GM08714 (cell line): ENCODE data around the gene RGS10.
"Not testable (repeated sequence)": the region's sequence is repeated elsewhere in the genome, so short reads cannot be mapped to it uniquely, and the experiment has no call there.

Source experiments
- H3K4me3 ChIP-seq: fragments of 200-500 bp; sonication (Bioruptor generic); 2 replicates; pipeline ENCODE4 v1.5.1; 2014; ENCODE audit warnings: mild to moderate bottlenecking, low read length, inconsistent platforms
- ZNF274 ChIP-seq: IDR thresholded peaks from 2 replicates; pipeline ENCODE4 v1.6.1; 2012; ENCODE audit warnings: mild to moderate bottlenecking, low read depth, low read length

RGS10 gene

GRCh38 chr10:119531067-119531466 lies 11.5 kb downstream of the RGS10 start:
- H3K4me3 ChIP-seq: no peak overlapping the region
- no peak for TF ChIP-seq ZNF274

GRCh38 chr10:119528663-119529237 lies 13.8 kb downstream of the RGS10 start:
- not testable (repeated sequence) for H3K4me3 ChIP-seq

GRCh38 chr10:119526621-119527592 lies 15.6 kb downstream of the RGS10 start:
- TF ChIP-seq ZNF274: no peak
- H3K4me3 ChIP-seq: no peak overlapping the region

DNA sequence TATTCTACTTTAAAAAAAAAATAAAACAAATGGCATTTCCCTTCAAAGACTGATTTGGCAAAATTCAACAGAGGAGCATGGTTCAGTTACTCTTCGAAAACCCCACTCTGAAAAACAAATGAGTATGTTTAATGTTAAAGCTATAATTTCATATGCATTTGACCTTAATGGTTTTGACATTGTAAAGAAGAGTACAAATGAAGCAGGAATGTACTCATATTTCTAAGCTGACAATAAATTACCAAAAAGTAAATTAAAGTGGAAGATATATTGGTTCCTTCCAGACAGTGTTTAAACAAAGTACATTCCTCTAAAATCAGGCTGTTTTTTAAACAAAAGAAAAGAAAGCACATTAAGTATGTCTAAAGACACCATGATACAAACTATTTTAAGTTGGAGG lies 16.4 kb downstream of the RGS10 start:
- TF ChIP-seq ZNF274: no peak

GRCh38 chr10:119525116-119525515 lies 17.4 kb downstream of the RGS10 start:
- no peak for TF ChIP-seq ZNF274
- no peak overlapping the region for H3K4me3 ChIP-seq

More for the DNA sequence above, 16.4 kb downstream of the RGS10 start:
- H3K4me3 ChIP-seq: no peak overlapping the region

GRCh38 chr10:119524720-119525070 lies 17.8 kb downstream of the RGS10 start:
- no peak overlapping the region for H3K4me3 ChIP-seq
- no peak for TF ChIP-seq ZNF274

DNA sequence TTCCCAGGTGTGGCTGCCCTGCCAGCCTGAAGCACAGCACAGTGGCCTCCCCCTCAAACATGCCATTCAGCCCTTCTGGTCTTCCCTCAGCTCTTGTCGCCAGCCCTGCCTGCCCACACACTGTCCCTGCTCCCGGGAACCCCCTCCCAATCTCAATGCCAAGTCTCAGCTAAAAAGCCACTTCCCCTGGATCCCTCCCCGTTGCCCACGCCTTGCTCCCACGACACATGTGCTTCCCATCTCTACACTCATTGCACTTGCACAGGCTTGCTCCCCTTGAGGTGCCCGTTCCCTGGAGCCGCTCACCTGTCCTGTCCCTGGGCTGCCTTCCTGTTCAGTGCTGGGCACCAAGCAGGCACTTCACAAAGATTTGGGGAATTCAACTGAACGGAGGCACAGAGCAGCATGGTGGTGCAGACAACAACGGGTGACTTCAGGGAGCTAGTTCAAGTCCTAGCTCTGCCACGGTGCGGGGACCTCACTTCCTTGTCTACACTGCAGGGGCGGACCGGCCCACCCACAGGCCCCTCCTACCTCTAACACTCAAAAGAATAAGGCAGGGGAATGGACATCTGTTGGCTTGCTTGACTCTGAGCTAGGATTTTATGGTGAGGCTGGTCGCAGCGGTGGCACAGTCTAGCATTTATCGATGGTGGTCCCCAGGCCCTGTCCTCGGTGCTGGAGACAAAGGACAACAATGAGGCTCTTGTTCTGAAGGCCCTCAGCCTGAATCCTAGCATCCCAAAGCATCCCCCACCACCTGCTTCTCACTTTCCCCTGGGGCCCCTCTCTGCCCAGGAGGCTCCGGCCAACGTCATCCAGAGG lies 18.4 kb downstream of the RGS10 start:
- H3K4me3 ChIP-seq: no peak overlapping the region

GRCh38 chr10:119522747-119523426 lies 19.6 kb downstream of the RGS10 start:
- no peak overlapping the region for H3K4me3 ChIP-seq
- TF ChIP-seq ZNF274: no peak

More for the DNA sequence above, 18.4 kb downstream of the RGS10 start:
- no peak for TF ChIP-seq ZNF274

GRCh38 chr10:119521443-119522204 lies 20.9 kb downstream of the RGS10 start:
- TF ChIP-seq ZNF274: no peak
- H3K4me3 ChIP-seq: no peak overlapping the region

DNA sequence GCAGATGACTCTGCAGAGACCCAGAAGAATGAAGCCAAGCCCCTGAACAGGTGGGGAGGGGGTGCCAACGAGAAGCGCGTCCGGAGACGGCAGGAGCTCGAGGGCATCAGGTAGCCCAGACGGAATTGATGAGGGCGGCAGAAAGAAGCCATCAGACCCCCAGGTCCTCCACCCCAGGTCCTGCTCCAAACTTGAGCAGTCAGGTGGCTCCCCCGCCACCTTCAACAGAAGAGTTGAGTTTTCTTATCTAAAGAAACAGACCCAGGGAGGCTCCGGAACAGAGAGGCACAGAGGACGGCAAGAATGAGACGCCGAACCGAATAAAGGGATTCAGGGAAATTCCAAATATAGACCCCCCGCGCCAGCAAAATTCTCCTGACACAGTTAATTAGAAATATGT lies 22.2 kb downstream of the RGS10 start:
- no peak overlapping the region for H3K4me3 ChIP-seq
- TF ChIP-seq ZNF274: no peak

- TF ChIP-seq ZNF274: no peak
- H3K4me3 ChIP-seq: no peak overlapping the region
Measured at GRCh38 chr10:119518936-119519335, 23.6 kb downstream of the RGS10 start.

DNA sequence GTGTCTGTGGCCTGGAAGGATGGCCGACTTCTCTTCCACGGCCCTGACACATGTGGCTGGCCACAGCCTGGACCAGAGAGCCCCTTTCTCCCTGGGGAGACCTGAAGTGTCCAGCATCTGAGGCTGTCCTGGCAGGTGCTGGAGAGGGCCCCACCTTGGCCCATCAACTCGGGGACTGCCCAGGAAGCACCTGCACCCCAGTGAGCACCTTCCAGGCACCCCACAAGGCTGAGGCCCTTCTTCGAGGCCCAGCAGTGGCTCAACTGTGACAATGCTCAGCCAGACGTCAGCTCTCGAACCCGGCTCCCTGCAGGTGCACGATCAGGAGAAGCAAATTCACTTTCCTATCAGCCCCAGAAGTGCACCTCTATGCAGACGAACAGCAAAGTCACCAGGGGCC lies 24.3 kb downstream of the RGS10 start:
- no peak overlapping the region for H3K4me3 ChIP-seq
- TF ChIP-seq ZNF274: no peak
